ENCODE data around the gene ATP8B2.
"Not testable (repeated sequence)": the region's sequence is repeated elsewhere in the genome, so short reads cannot be mapped to it uniquely, and the experiment has no call there.

The ATP8B2 gene

GRCh38 chr1:154312229-154313065 lies 12.9 kb upstream of the ATP8B2 start:
- not testable (repeated sequence) for H3K4me3 ChIP-seq (IDR thresholded peaks at IDR 0.05; ENCODE audit: insufficient read depth, low read depth, low read length); H4K20me1 ChIP-seq (ENCODE audit: insufficient read depth); H3K9ac ChIP-seq; H3K79me2 ChIP-seq (ENCODE audit: insufficient read depth, low read depth); H3K36me3 ChIP-seq (ENCODE audit: insufficient read depth); H3K4me2 ChIP-seq; H3K27ac ChIP-seq; H3K27me3 ChIP-seq (ENCODE audit: insufficient read depth, low read depth); H2AFZ ChIP-seq (ENCODE audit: low read depth)
- H3K4me1 ChIP-seq (ENCODE audit: low read depth, poor library complexity, severe bottlenecking): peaks cover 11% of the 10 kb centered on the region

- no peak overlapping the region for H2AFZ ChIP-seq (ENCODE audit: low read depth)
- H3K36me3 ChIP-seq (ENCODE audit: insufficient read depth): no peaks in the 10 kb centered on the region
- H4K20me1 ChIP-seq (ENCODE audit: insufficient read depth): no peaks in the 10 kb centered on the region
- H3K9ac ChIP-seq: no peak overlapping the region
- no peak overlapping the region for H3K4me2 ChIP-seq
- no peak overlapping the region for H3K4me3 ChIP-seq (IDR thresholded peaks at IDR 0.05; ENCODE audit: insufficient read depth, low read depth, low read length)
- no peaks in the 10 kb centered on the region for H3K79me2 ChIP-seq (ENCODE audit: insufficient read depth, low read depth)
- no peak overlapping the region for H3K27ac ChIP-seq
- H3K4me1 ChIP-seq (ENCODE audit: low read depth, poor library complexity, severe bottlenecking): peaks cover 6% of the 10 kb centered on the region
- 0 out of 2 replicates have a peak, but pooled peaks cover 6% of the 10 kb centered on the region for H3K27me3 ChIP-seq (ENCODE audit: insufficient read depth, low read depth)
- no peak for TF ChIP-seq CTCF (conservative IDR thresholded peaks at IDR 0.05; ENCODE audit: low read depth, low read length)
These were observed 12.3 kb upstream of the ATP8B2 start for GRCh38 chr1:154313066-154313356.

- not testable (repeated sequence) for H3K4me2 ChIP-seq; H3K27me3 ChIP-seq (ENCODE audit: insufficient read depth, low read depth); H4K20me1 ChIP-seq (ENCODE audit: insufficient read depth); H3K27ac ChIP-seq; H3K4me1 ChIP-seq (ENCODE audit: low read depth, poor library complexity, severe bottlenecking); H3K4me3 ChIP-seq (IDR thresholded peaks at IDR 0.05; ENCODE audit: insufficient read depth, low read depth, low read length); H3K9ac ChIP-seq; H3K79me2 ChIP-seq (ENCODE audit: insufficient read depth, low read depth); H3K36me3 ChIP-seq (ENCODE audit: insufficient read depth); H2AFZ ChIP-seq (ENCODE audit: low read depth)
These were observed 11.1 kb upstream of the ATP8B2 start for GRCh38 chr1:154314226-154314625.

- H3K79me2 ChIP-seq (ENCODE audit: insufficient read depth, low read depth): no peaks in the 10 kb centered on the region
- no peak overlapping the region for H3K4me2 ChIP-seq
- no peaks in the 10 kb centered on the region for H3K4me1 ChIP-seq (ENCODE audit: low read depth, poor library complexity, severe bottlenecking)
- no peak overlapping the region for H3K4me3 ChIP-seq (IDR thresholded peaks at IDR 0.05; ENCODE audit: insufficient read depth, low read depth, low read length)
- 0 out of 2 replicates have a peak, but pooled peaks cover 8% of the 10 kb centered on the region for H3K27me3 ChIP-seq (ENCODE audit: insufficient read depth, low read depth)
- no peak overlapping the region for H2AFZ ChIP-seq (ENCODE audit: low read depth)
- H3K9ac ChIP-seq: no peak overlapping the region
- no peaks in the 10 kb centered on the region for H4K20me1 ChIP-seq (ENCODE audit: insufficient read depth)
- no peak overlapping the region for H3K27ac ChIP-seq
- no peaks in the 10 kb centered on the region for H3K36me3 ChIP-seq (ENCODE audit: insufficient read depth)
- TF ChIP-seq CTCF (conservative IDR thresholded peaks at IDR 0.05; ENCODE audit: low read depth, low read length): no peak
These were observed 8.6 kb upstream of the ATP8B2 start for GRCh38 chr1:154316704-154317103.

GRCh38 chr1:154318386-154318785 lies 6.9 kb upstream of the ATP8B2 start:
- peaks cover 11% of the 10 kb centered on the region for H3K27me3 ChIP-seq (ENCODE audit: insufficient read depth, low read depth)
- H3K9ac ChIP-seq: no peak overlapping the region

More at GRCh38 chr1:154318386-154318785, 6.9 kb upstream of the ATP8B2 start:
- H4K20me1 ChIP-seq (ENCODE audit: insufficient read depth): no peaks in the 10 kb centered on the region
- no peak overlapping the region for H3K4me3 ChIP-seq (IDR thresholded peaks at IDR 0.05; ENCODE audit: insufficient read depth, low read depth, low read length)
- no peaks in the 10 kb centered on the region for H3K79me2 ChIP-seq (ENCODE audit: insufficient read depth, low read depth)
- H3K4me2 ChIP-seq: no peak overlapping the region
- H2AFZ ChIP-seq (ENCODE audit: low read depth): no peak overlapping the region
- H3K36me3 ChIP-seq (ENCODE audit: insufficient read depth): no peaks in the 10 kb centered on the region
- TF ChIP-seq CTCF (conservative IDR thresholded peaks at IDR 0.05; ENCODE audit: low read depth, low read length): no peak
- no peak overlapping the region for H3K27ac ChIP-seq
- H3K4me1 ChIP-seq (ENCODE audit: low read depth, poor library complexity, severe bottlenecking): no peaks in the 10 kb centered on the region
